ENCODE measurements around the gene MGRN1.
A peak's percentile ranks its signal among the peaks of the same experiment; 100 is the strongest.

The MGRN1 gene

GRCh38 chr16:4682616-4683254 lies 58.1 kb downstream of the MGRN1 start:
- TF ChIP-seq ZNF8 (CRISPR knock-in tag; IDR thresholded peaks at IDR 0.05), result no peak
- no peak for TF ChIP-seq ZC3H10 (CRISPR knock-in tag; IDR thresholded peaks at IDR 0.05)
- no peak for TF ChIP-seq SNAI2 (CRISPR knock-in tag; IDR thresholded peaks at IDR 0.05)
- no peak for TF ChIP-seq CREB5 (CRISPR knock-in tag; IDR thresholded peaks at IDR 0.05; ENCODE audit: low read depth)
- no peak for TF ChIP-seq TSHZ2 (CRISPR knock-in tag; IDR thresholded peaks at IDR 0.05)
- TF ChIP-seq POU6F1 (CRISPR knock-in tag; IDR thresholded peaks at IDR 0.05; ENCODE audit: borderline replicate concordance, low read depth), result no peak
- no peak for TF ChIP-seq TOX (CRISPR knock-in tag; IDR thresholded peaks at IDR 0.05; ENCODE audit: borderline replicate concordance)
- no peak for TF ChIP-seq ZFP3 (CRISPR knock-in tag; IDR thresholded peaks at IDR 0.05)
- no peak for TF ChIP-seq ESRRG (CRISPR knock-in tag; IDR thresholded peaks at IDR 0.05)
- no peak for TF ChIP-seq CSRNP3 (CRISPR knock-in tag; IDR thresholded peaks at IDR 0.05)
- no peak for TF ChIP-seq ZNF70 (CRISPR knock-in tag; IDR thresholded peaks at IDR 0.05)
- TF ChIP-seq PATZ1 (CRISPR knock-in tag; IDR thresholded peaks at IDR 0.05; ENCODE audit: borderline replicate concordance), result no peak
- TF ChIP-seq TCF4 (CRISPR knock-in tag; IDR thresholded peaks at IDR 0.05; ENCODE audit: borderline replicate concordance), result no peak
- no peak for TF ChIP-seq ZFP30 (CRISPR knock-in tag; IDR thresholded peaks at IDR 0.05)
- no peak for TF ChIP-seq ARNTL (CRISPR knock-in tag; IDR thresholded peaks at IDR 0.05; ENCODE audit: borderline replicate concordance, low read depth)
- TF ChIP-seq ZNF565 (CRISPR knock-in tag; conservative IDR thresholded peaks at IDR 0.05; ENCODE audit: low read depth), result no peak
- ATAC-seq, result peak; percentile 49

GRCh38 chr16:4683255-4684057 lies 58.8 kb downstream of the MGRN1 start:
- no peak for TF ChIP-seq SNAI2 (CRISPR knock-in tag; IDR thresholded peaks at IDR 0.05)
- no peak for TF ChIP-seq ZC3H10 (CRISPR knock-in tag; IDR thresholded peaks at IDR 0.05)
- TF ChIP-seq ARNTL (CRISPR knock-in tag; IDR thresholded peaks at IDR 0.05; ENCODE audit: borderline replicate concordance, low read depth), result no peak
- TF ChIP-seq CSRNP3 (CRISPR knock-in tag; IDR thresholded peaks at IDR 0.05), result no peak
- TF ChIP-seq TCF4 (CRISPR knock-in tag; IDR thresholded peaks at IDR 0.05; ENCODE audit: borderline replicate concordance), result no peak
- no peak for TF ChIP-seq BACH2 (CRISPR knock-in tag; IDR thresholded peaks at IDR 0.05; ENCODE audit: borderline replicate concordance)
- TF ChIP-seq ZNF70 (CRISPR knock-in tag; IDR thresholded peaks at IDR 0.05), result no peak
- TF ChIP-seq OSR1 (CRISPR knock-in tag; IDR thresholded peaks at IDR 0.05), result no peak
- no peak for TF ChIP-seq ZNF8 (CRISPR knock-in tag; IDR thresholded peaks at IDR 0.05)
- no peak for TF ChIP-seq ISL1 (CRISPR knock-in tag; IDR thresholded peaks at IDR 0.05)
- TF ChIP-seq CREB5 (CRISPR knock-in tag; IDR thresholded peaks at IDR 0.05; ENCODE audit: low read depth), result no peak
- TF ChIP-seq ZFP3 (CRISPR knock-in tag; IDR thresholded peaks at IDR 0.05), result no peak
- no peak for TF ChIP-seq ZFP30 (CRISPR knock-in tag; IDR thresholded peaks at IDR 0.05)
- TF ChIP-seq GLIS3 (CRISPR knock-in tag; IDR thresholded peaks at IDR 0.05), result no peak
- ATAC-seq, result no peak

Data from SK-N-SH treated with all-trans-retinoic acid at 6 μM for 48 hours (cell line).